NCI-H1048 (cell line): ENCODE data around the gene TBC1D22A.
"Not testable (repeated sequence)": the region's sequence is repeated elsewhere in the genome, so short reads cannot be mapped to it uniquely, and the experiment has no call there.

Experiments
- DNase-seq: peaks from one replicate; lab custom pipeline; 2025; lab: John Stamatoyannopoulos, UW

The TBC1D22A gene

DNA sequence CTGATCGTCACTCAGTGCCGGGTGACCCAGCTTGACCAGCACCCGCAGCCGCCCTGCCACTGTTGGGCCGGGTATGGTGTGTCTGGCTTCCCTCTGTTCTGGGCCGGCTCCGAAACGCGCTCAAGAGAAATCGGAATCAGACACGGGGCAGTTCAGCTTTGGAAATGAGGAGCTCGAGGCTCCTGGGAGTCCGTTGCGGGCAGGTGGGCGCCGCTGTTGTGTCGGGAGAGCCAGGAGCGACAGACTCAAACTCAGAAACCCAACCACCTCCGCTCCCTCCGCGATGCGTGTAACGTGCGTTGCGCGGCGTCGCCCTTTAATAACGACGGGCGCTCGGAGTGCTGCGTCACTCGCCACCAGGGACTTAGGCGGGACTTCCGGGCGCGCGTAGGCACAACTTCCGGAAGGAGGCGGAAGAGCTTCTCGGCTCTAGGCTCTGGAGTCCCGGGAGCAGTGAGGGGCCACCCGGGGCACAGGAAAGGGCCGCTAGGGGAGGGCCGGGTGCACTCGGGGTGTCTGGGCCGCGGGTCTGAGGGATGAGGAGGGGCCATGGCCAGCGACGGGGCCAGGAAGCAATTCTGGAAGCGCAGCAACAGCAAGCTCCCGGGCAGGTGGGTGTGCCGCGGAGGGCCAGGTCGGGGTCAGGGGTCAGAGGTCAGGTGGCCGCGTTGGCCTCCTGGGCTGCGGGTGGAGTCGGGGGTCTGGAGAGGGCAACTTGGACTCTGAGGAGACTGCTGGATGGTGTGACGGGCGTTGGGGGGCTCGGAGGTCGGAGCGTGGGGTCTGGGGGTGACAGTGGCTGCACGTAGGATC lies at the start of gene TBC1D22A:
TBC1D22A (plus strand) TSS at position 413 of the 813 bp plus-strand sequence; CDS start at position 550, 137 bp downstream.
- DNase-seq = peak; percentile 81

GRCh38 chr22:46714550-46714949 lies 47.9 kb upstream of the TBC1D22A start:
- no peak for DNase-seq

GRCh38 chr22:46719921-46720320 lies 42.5 kb upstream of the TBC1D22A start:
- no peak for DNase-seq

- DNase-seq = no peak
Observed at GRCh38 chr22:46721501-46722085, 40.9 kb upstream of the TBC1D22A start.

DNA sequence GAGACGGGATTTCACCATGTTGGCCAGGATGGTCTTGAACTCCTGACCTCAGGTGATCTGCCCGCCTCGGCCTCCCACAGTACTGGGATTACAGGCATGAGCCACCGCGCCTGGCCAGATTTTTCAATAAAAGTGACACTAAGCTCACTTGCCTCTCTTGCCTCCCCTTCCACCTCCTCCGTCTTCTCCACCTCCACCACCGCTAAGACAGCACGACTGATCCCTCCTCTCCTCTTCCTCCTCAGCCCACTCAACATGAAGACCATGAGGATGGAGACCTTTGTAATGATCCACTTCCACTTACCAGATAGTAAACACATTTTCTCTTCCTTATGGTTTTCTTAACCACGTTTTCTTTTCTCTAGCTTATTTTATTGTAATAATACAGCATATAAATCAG lies 38.6 kb upstream of the TBC1D22A start:
- no peak for DNase-seq

DNA sequence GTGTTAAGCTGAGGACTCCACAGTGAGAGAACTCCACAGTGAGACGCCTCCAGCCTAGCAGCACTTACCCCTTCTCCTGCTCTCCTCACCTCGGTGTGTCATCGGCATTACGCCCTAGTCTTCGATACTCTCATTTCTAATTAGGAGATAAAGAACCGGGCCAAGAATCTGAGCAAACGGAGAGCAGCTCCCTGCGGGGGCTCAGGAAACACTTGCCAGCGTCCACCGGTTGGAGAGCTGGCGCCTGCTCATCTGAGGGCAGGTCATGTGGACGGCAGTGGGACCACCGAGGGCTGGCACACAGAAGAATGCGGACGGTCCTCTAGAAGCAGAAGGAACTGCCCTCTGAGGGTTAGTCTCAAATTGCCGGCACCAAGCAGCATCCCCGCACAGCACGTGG lies 37.4 kb upstream of the TBC1D22A start:
- DNase-seq = no peak

- DNase-seq = no peak
Observed at GRCh38 chr22:46726066-46726985, 36.1 kb upstream of the TBC1D22A start.

GRCh38 chr22:46726986-46727317 lies 35.5 kb upstream of the TBC1D22A start:
- no peak for DNase-seq

DNA sequence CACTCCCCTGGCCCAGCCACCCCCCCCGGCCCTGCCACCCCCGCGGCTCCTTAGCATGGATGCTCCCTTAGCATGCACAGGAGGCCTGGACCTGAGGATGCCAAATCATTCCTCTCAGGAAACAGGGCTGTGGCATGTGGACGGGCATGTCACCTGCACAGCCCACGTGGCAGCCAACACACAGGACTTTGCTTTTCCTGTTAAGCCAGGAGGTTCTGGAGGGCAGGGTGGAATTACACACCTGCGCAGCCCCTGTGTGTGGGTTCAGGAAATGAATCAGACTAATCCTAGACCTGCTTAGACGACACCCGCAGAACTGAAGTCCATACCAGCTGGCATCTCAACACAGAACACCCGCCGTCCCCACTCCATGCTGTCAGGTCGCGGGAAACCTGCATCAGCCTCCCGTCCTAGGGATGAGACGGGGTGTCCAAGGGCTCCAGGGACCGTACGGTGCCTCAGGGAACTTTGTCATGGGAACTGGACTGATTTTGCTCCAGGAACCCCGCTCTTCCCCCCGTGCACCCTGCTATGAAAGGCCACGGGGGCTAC lies 34.6 kb upstream of the TBC1D22A start:
- DNase-seq = no peak

- DNase-seq = no peak
Observed at GRCh38 chr22:46728470-46728869, 34.0 kb upstream of the TBC1D22A start.

GRCh38 chr22:46730568-46731245 lies 31.7 kb upstream of the TBC1D22A start:
- DNase-seq = no peak

- no peak for DNase-seq
Observed at GRCh38 chr22:46731246-46732040, 31.0 kb upstream of the TBC1D22A start.

- no peak for DNase-seq
Observed at GRCh38 chr22:46732041-46732379, 30.4 kb upstream of the TBC1D22A start.

- DNase-seq = no peak
Observed at GRCh38 chr22:46732513-46732912, 29.9 kb upstream of the TBC1D22A start.

- not testable (repeated sequence) for DNase-seq
Observed at GRCh38 chr22:46734213-46734722, 28.2 kb upstream of the TBC1D22A start.

DNA sequence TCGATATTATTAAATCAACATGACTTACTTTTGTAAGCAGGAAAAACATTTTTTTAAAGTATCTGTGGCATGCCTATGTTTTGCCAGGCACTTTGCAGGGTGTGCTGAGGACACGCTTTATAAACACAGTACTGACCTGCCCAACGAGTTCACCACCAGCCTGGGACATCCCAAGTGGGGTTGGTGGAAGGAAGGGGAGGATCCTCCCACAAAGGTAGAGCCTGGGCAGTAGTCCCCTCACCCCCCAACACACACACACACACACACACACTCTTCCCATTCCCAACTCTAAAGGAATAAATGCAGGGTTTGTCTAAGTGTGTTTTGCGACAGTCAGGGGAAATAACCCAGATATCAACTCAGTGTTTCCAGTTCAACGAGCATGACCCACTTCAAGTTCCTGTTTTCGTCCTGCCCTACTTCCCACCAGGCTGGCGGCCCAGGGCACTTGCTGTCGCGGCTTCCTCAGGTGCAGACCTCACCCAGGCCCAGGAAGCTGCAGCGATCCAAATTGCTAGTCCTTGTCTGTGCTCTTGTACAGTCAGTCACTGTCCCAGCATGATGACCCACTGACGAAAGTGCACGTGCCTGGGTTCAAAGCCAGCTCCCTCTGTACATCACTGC lies 27.5 kb upstream of the TBC1D22A start:
- DNase-seq = no peak

- DNase-seq = no peak
Observed at GRCh38 chr22:46735747-46736608, 26.5 kb upstream of the TBC1D22A start.

GRCh38 chr22:46736705-46737104 lies 25.7 kb upstream of the TBC1D22A start:
- DNase-seq = no peak
